OCI-LY3 (cell line): ENCODE measurements around the gene POP5.

Experiments
- H2AFZ ChIP-seq: fragments of 200-600, 300-600 bp; shearing (Covaris generic); 2 replicates; pipeline ENCODE4 v1.6.0; 2014; ENCODE audit warnings: antibody characterized with exemption, low read depth, low read length
- H3K27ac ChIP-seq: fragments of 200-600, 300-600 bp; sonication (generic); 2 replicates; pipeline ENCODE4 v1.5.1; 2014; ENCODE audit warnings: mild to moderate bottlenecking, low read length, moderate library complexity, mixed read lengths
- H3K27me3 ChIP-seq: fragments of 200-600, 300-600 bp; sonication (generic); 2 replicates; pipeline ENCODE4 v1.6.1; 2014; ENCODE audit warnings: low read depth, low read length, mixed read lengths
- H3K36me3 ChIP-seq: fragments of 200-600, 300-600 bp; sonication (generic); replicated peaks from 2 replicates; pipeline ENCODE3; 2014; ENCODE audit warnings: low read depth, low read length, mixed read lengths
- H3K4me1 ChIP-seq: fragments of 300-600, 200-600 bp; sonication (generic); 2 replicates; pipeline ENCODE4 v1.6.1; 2014; ENCODE audit warnings: low read length, mixed read lengths
- H3K4me2 ChIP-seq: fragments of 200-600, 300-600 bp; sonication (generic); 2 replicates; pipeline ENCODE4 v1.6.1; 2014; ENCODE audit warnings: low read length, mixed read lengths
- H3K4me3 ChIP-seq: fragments of 300-600, 200-600 bp; sonication (generic); 2 replicates; pipeline ENCODE4 v1.5.1; 2014; ENCODE audit warnings: antibody characterized with exemption, mild to moderate bottlenecking, low read length, moderate library complexity
- H3K79me2 ChIP-seq: fragments of 300-600, 200-600 bp; shearing (Covaris generic); 2 replicates; pipeline ENCODE4 v1.6.1; 2014; ENCODE audit warnings: mild to moderate bottlenecking, low read length, mixed read lengths
- H3K9ac ChIP-seq: fragments of 300-600, 200-600 bp; shearing (Covaris generic); 2 replicates; pipeline ENCODE4 v1.6.0; 2014; ENCODE audit warnings: mild to moderate bottlenecking, low read length, moderate library complexity
- H3K9me3 ChIP-seq: fragments of 200-600, 300-600 bp; shearing (Covaris generic); 2 replicates; pipeline ENCODE4 v1.6.1; 2014; ENCODE audit warnings: low read length, mixed read lengths; ENCODE audit not compliant: insufficient read depth
- H4K20me1 ChIP-seq: fragments of 200-600, 300-600 bp; sonication (generic); 2 replicates; pipeline ENCODE4 v1.6.1; 2016; ENCODE audit warnings: low read length, mixed read lengths; ENCODE audit not compliant: insufficient read depth
- CTCF ChIP-seq: fragments of 200-600, 300-600 bp; sonication (generic); IDR thresholded peaks from 2 replicates; pipeline ENCODE4 v1.5.1; 2014; ENCODE audit warnings: antibody characterized with exemption, low read length, low read depth
- EZH2phosphoT487 ChIP-seq: fragments of 200-600 bp; shearing (Covaris generic); IDR thresholded peaks from 2 replicates; pipeline ENCODE4 v1.6.1; 2018; ENCODE audit warnings: antibody characterized with exemption, mixed run types, low read depth

POP5 gene

GRCh38 chr12:120590741-120591407 is 9.7 kb upstream of the POP5 start:
- Histone ChIP-seq H3K9ac (no peak overlapping the region), H3K4me3 (no peak overlapping the region), H3K4me1 (no peaks in the 10 kb centered on the region), H2AFZ (no peak overlapping the region), H3K36me3 (no peaks in the 10 kb centered on the region), H3K4me2 (no peak overlapping the region), H4K20me1 (no peaks in the 10 kb centered on the region), H3K27me3 (no peaks in the 10 kb centered on the region), H3K27ac (no peak overlapping the region), H3K79me2 (no peaks in the 10 kb centered on the region), H3K9me3 (no peaks in the 10 kb centered on the region)
- TF ChIP-seq EZH2phosphoT487 (no peak), CTCF (no peak)

GRCh38 chr12:120588948-120589930 is 8.0 kb upstream of the POP5 start:
- H3K27ac ChIP-seq, result no peak overlapping the region
- TF ChIP-seq EZH2phosphoT487 (no peak), CTCF (no peak)

GRCh38 chr12:120588371-120588770 is 7.2 kb upstream of the POP5 start:
- TF ChIP-seq EZH2phosphoT487, result no peak
- no peak for TF ChIP-seq CTCF
- Histone ChIP-seq H3K4me1 (peaks cover 7% of the 10 kb centered on the region), H2AFZ (no peak overlapping the region), H3K9ac (no peak overlapping the region), H3K27ac (no peak overlapping the region), H3K9me3 (no peaks in the 10 kb centered on the region), H3K27me3 (no peaks in the 10 kb centered on the region), H3K36me3 (no peaks in the 10 kb centered on the region), H3K4me2 (no peak overlapping the region), H4K20me1 (no peaks in the 10 kb centered on the region), H3K4me3 (no peak overlapping the region), H3K79me2 (no peaks in the 10 kb centered on the region)

More at GRCh38 chr12:120588948-120589930, 8.0 kb upstream of the POP5 start:
- no peaks in the 10 kb centered on the region for H3K9me3 ChIP-seq
- no peaks in the 10 kb centered on the region for H3K4me1 ChIP-seq
- H3K9ac ChIP-seq, result no peak overlapping the region
- no peaks in the 10 kb centered on the region for H3K79me2 ChIP-seq
- H3K4me3 ChIP-seq, result no peak overlapping the region
- no peaks in the 10 kb centered on the region for H3K27me3 ChIP-seq
- no peak overlapping the region for H3K4me2 ChIP-seq
- H2AFZ ChIP-seq, result no peak overlapping the region
- H3K36me3 ChIP-seq, result no peaks in the 10 kb centered on the region
- no peaks in the 10 kb centered on the region for H4K20me1 ChIP-seq

GRCh38 chr12:120586860-120587259 is 5.7 kb upstream of the POP5 start:
- H3K4me3 ChIP-seq, result no peak overlapping the region
- H3K9me3 ChIP-seq, result no peaks in the 10 kb centered on the region
- no peaks in the 10 kb centered on the region for H3K79me2 ChIP-seq
- H3K27me3 ChIP-seq, result no peaks in the 10 kb centered on the region
- H2AFZ ChIP-seq, result no peak overlapping the region
- H3K9ac ChIP-seq, result no peak overlapping the region
- no peaks in the 10 kb centered on the region for H3K36me3 ChIP-seq
- no peak for TF ChIP-seq EZH2phosphoT487
- no peak for TF ChIP-seq CTCF
- H4K20me1 ChIP-seq, result no peaks in the 10 kb centered on the region
- no peak overlapping the region for H3K4me2 ChIP-seq
- H3K4me1 ChIP-seq, result peaks cover 13% of the 10 kb centered on the region
- H3K27ac ChIP-seq, result no peak overlapping the region
